ENCODE measurements around the gene EEF2K. TPM values are rescaled to one million over a fixed set of nuclear protein-coding genes. Genes with fewer than 3 reads are reported as not detected.

The EEF2K gene
- total and polyA plus RNA-seq, 2 of the 13 experiments (the other 11 are each of a cell fraction or from before 2014, with no cell fraction given), result 22.0 to 23.8 TPM

DNA sequence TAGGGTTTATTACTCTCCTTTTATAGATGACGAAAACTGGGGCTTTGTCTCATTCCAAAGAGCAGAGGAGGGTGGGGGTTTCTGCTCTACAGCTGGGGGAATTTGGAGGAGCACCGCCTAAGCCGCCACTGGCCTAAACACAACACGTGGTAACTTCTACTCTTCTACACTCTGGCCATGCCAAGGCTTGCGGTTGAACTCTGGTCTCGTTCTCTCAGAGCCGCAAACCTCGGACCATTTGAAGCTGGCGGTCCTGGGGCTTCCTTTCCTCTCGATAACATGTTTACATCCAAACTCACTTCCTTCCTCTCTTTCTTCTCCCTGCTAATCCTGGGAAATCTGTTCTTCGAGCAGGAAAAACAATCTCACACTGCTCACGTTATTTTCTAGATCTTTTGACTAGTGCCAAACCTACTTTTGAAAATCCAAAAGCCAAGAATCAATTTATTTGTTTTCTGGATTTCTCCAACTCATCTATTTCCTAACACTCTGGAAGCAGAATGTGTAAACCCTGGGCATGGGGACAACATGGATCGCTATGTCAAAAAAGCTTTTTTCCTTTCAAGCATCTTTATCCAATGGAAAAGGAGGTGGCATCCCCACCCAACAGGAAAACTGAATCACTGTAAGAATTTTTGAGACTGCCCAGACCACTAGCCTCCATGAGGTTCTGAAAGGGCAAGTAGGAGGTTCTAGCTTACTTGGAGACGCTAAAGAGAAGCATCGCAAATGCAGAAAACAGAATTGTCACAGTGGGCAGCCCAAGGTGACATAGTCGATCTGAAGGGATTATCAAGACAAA is 13.6 kb upstream of the EEF2K start (continued):
- TF ChIP-seq, protein P1, sequence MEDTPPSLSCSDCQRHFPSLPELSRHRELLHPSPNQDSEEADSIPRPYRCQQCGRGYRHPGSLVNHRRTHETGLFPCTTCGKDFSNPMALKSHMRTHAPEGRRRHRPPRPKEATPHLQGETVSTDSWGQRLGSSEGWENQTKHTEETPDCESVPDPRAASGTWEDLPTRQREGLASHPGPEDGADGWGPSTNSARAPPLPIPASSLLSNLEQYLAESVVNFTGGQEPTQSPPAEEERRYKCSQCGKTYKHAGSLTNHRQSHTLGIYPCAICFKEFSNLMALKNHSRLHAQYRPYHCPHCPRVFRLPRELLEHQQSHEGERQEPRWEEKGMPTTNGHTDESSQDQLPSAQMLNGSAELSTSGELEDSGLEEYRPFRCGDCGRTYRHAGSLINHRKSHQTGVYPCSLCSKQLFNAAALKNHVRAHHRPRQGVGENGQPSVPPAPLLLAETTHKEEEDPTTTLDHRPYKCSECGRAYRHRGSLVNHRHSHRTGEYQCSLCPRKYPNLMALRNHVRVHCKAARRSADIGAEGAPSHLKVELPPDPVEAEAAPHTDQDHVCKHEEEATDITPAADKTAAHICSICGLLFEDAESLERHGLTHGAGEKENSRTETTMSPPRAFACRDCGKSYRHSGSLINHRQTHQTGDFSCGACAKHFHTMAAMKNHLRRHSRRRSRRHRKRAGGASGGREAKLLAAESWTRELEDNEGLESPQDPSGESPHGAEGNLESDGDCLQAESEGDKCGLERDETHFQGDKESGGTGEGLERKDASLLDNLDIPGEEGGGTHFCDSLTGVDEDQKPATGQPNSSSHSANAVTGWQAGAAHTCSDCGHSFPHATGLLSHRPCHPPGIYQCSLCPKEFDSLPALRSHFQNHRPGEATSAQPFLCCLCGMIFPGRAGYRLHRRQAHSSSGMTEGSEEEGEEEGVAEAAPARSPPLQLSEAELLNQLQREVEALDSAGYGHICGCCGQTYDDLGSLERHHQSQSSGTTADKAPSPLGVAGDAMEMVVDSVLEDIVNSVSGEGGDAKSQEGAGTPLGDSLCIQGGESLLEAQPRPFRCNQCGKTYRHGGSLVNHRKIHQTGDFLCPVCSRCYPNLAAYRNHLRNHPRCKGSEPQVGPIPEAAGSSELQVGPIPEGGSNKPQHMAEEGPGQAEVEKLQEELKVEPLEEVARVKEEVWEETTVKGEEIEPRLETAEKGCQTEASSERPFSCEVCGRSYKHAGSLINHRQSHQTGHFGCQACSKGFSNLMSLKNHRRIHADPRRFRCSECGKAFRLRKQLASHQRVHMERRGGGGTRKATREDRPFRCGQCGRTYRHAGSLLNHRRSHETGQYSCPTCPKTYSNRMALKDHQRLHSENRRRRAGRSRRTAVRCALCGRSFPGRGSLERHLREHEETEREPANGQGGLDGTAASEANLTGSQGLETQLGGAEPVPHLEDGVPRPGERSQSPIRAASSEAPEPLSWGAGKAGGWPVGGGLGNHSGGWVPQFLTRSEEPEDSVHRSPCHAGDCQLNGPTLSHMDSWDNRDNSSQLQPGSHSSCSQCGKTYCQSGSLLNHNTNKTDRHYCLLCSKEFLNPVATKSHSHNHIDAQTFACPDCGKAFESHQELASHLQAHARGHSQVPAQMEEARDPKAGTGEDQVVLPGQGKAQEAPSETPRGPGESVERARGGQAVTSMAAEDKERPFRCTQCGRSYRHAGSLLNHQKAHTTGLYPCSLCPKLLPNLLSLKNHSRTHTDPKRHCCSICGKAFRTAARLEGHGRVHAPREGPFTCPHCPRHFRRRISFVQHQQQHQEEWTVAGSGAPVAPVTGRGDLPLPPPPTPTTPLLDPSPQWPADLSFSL (CRISPR knock-in tag; IDR thresholded peaks at IDR 0.05), result peak; percentile 37; the same call in 1 of the 2 replicates
- no peak for TF ChIP-seq ZBTB7A (CRISPR knock-in tag; IDR thresholded peaks at IDR 0.05)
- peak; percentile 54; the same call in 1 of the 2 replicates for TF ChIP-seq ZNF446 (CRISPR knock-in tag; IDR thresholded peaks at IDR 0.05)
- TF ChIP-seq, protein P2, sequence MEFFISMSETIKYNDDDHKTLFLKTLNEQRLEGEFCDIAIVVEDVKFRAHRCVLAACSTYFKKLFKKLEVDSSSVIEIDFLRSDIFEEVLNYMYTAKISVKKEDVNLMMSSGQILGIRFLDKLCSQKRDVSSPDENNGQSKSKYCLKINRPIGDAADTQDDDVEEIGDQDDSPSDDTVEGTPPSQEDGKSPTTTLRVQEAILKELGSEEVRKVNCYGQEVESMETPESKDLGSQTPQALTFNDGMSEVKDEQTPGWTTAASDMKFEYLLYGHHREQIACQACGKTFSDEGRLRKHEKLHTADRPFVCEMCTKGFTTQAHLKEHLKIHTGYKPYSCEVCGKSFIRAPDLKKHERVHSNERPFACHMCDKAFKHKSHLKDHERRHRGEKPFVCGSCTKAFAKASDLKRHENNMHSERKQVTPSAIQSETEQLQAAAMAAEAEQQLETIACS (CRISPR knock-in tag; IDR thresholded peaks at IDR 0.05), result no peak
- TF ChIP-seq HOXA9 (CRISPR knock-in tag; IDR thresholded peaks at IDR 0.05; ENCODE audit: borderline replicate concordance), result no peak
- TF ChIP-seq ZNF136 (CRISPR knock-in tag; IDR thresholded peaks at IDR 0.05; ENCODE audit: low read depth), result peak; percentile 97
- peak; percentile 55; the same call in 1 of the 2 replicates for TF ChIP-seq SATB2 (CRISPR knock-in tag; IDR thresholded peaks at IDR 0.05)
- TF ChIP-seq, protein P3, sequence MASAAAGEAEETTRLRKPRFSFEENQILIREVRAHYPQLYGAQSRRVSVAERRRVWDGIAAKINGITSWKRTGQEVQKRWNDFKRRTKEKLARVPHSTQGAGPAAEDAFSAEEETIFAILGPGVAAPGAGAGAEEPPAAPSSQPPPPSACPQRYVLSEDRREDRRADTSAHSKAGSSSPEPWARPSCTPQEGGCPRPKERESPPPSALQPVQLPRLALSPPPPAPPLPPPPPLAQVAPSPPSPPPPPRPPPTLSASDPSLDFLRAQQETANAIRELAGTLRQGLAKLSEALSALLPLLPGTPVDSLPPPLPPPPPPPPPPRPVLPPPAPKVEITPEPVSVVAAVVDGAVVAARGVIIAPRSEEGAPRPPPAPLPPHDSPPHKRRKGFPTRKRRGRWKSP (CRISPR knock-in tag; IDR thresholded peaks at IDR 0.05), result peak; percentile 97
- TF ChIP-seq TBP (CRISPR knock-in tag; IDR thresholded peaks at IDR 0.05), result no peak
- TF ChIP-seq, protein P4, sequence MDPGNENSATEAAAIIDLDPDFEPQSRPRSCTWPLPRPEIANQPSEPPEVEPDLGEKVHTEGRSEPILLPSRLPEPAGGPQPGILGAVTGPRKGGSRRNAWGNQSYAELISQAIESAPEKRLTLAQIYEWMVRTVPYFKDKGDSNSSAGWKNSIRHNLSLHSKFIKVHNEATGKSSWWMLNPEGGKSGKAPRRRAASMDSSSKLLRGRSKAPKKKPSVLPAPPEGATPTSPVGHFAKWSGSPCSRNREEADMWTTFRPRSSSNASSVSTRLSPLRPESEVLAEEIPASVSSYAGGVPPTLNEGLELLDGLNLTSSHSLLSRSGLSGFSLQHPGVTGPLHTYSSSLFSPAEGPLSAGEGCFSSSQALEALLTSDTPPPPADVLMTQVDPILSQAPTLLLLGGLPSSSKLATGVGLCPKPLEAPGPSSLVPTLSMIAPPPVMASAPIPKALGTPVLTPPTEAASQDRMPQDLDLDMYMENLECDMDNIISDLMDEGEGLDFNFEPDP (CRISPR knock-in tag; conservative IDR thresholded peaks at IDR 0.05), result no peak
- no peak for TF ChIP-seq JDP2 (CRISPR knock-in tag; IDR thresholded peaks at IDR 0.05; ENCODE audit: borderline replicate concordance)
- no peak for TF ChIP-seq ZNF251 (CRISPR knock-in tag; IDR thresholded peaks at IDR 0.05)
- TF ChIP-seq ETV5 (CRISPR knock-in tag; IDR thresholded peaks at IDR 0.05; ENCODE audit: borderline replicate concordance), result peak; percentile 99
- TF ChIP-seq, protein P5, sequence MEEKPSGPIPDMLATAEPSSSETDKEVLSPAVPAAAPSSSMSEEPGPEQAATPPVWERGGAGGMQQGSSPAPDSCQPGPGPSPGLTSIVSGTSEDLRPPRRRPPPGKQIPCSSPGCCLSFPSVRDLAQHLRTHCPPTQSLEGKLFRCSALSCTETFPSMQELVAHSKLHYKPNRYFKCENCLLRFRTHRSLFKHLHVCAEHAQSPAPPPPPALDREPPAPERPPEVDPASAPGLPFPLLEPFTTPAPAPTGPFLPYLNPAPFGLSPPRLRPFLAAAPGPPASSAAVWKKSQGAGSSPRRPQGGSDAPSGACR (CRISPR knock-in tag; IDR thresholded peaks at IDR 0.05), result 0 out of 2 replicates have a peak, but pooled peaks have one; percentile 90
- TF ChIP-seq ZNF792 (CRISPR knock-in tag; IDR thresholded peaks at IDR 0.05), result peak; percentile 96
- TF ChIP-seq FOXK2 (IDR thresholded peaks at IDR 0.05), result peak; percentile 94
- peak; percentile 70 for TF ChIP-seq ISL2 (CRISPR knock-in tag; IDR thresholded peaks at IDR 0.05)
- TF ChIP-seq, protein P6, sequence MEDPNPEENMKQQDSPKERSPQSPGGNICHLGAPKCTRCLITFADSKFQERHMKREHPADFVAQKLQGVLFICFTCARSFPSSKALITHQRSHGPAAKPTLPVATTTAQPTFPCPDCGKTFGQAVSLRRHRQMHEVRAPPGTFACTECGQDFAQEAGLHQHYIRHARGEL (CRISPR knock-in tag; IDR thresholded peaks at IDR 0.05), result no peak

All from HepG2 (cell line).